GM21825 (cell line): Measurements from ENCODE around the gene ABCC12.

ENCODE experiments used
- ATAC-seq: cut with Tn5 transposase; IDR thresholded peaks from one replicate; pipeline ENCODE4 v1.9.1; 2021; ENCODE audit warnings: mild to moderate bottlenecking, moderate library complexity; ENCODE audit not compliant: unreplicated experiment

The ABCC12 gene

GRCh38 chr16:48133455-48134211, 22.2 kb downstream of the ABCC12 start:
- no peak for ATAC-seq

GRCh38 chr16:48132696-48133095, 23.1 kb downstream of the ABCC12 start:
- ATAC-seq, result no peak

- ATAC-seq, result no peak
Measured at GRCh38 chr16:48131201-48131935, 24.4 kb downstream of the ABCC12 start.

- no peak for ATAC-seq
Measured at GRCh38 chr16:48129926-48130325, 25.9 kb downstream of the ABCC12 start.

GRCh38 chr16:48128769-48129168, 27.0 kb downstream of the ABCC12 start:
- no peak for ATAC-seq

- no peak for ATAC-seq
Measured at GRCh38 chr16:48126801-48127644, 28.8 kb downstream of the ABCC12 start.

GRCh38 chr16:48125888-48126287, 29.9 kb downstream of the ABCC12 start:
- no peak for ATAC-seq

GRCh38 chr16:48124266-48124665, 31.5 kb downstream of the ABCC12 start:
- ATAC-seq, result no peak

- peak; percentile 54 for ATAC-seq
Measured at GRCh38 chr16:48123104-48123788, 32.5 kb downstream of the ABCC12 start.

GRCh38 chr16:48121276-48121675, 34.5 kb downstream of the ABCC12 start:
- no peak for ATAC-seq

GRCh38 chr16:48118841-48119240, 37.0 kb downstream of the ABCC12 start:
- ATAC-seq, result no peak

GRCh38 chr16:48117217-48118105, 38.3 kb downstream of the ABCC12 start:
- no peak for ATAC-seq

- no peak for ATAC-seq
Measured at GRCh38 chr16:48115299-48115698, 40.5 kb downstream of the ABCC12 start.

- ATAC-seq, result no peak
Measured at GRCh38 chr16:48114410-48114809, 41.4 kb downstream of the ABCC12 start.

- ATAC-seq, result no peak
Measured at GRCh38 chr16:48113471-48113870, 42.3 kb downstream of the ABCC12 start.

GRCh38 chr16:48113001-48113400, 42.8 kb downstream of the ABCC12 start:
- ATAC-seq, result no peak

- ATAC-seq, result no peak
Measured at GRCh38 chr16:48112600-48112999, 43.2 kb downstream of the ABCC12 start.

- ATAC-seq, result no peak
Measured at GRCh38 chr16:48110982-48111381, 44.8 kb downstream of the ABCC12 start.

- ATAC-seq, result no peak
Measured at GRCh38 chr16:48110000-48110399, 45.8 kb downstream of the ABCC12 start.

GRCh38 chr16:48109475-48109874, 46.3 kb downstream of the ABCC12 start:
- ATAC-seq, result no peak
